Smooth muscle cell (in vitro differentiated cells): ENCODE data around the gene TXNL4A. TPM values are rescaled to one million over a fixed set of nuclear protein-coding genes. Genes with fewer than 3 reads are reported as not detected.

ENCODE experiments used
- DNase-seq: peaks from one replicate; lab custom pipeline; 2025; ENCODE audit not compliant: unreplicated experiment; lab: John Stamatoyannopoulos, UW
- H2AFZ ChIP-seq: fragments of 200-600 bp; sonication (generic); 2 replicates; pipeline ENCODE4 v1.6.0; 2016; ENCODE audit warnings: antibody characterized with exemption, low read depth, mild to moderate bottlenecking
- H3F3A ChIP-seq: fragments of 200-600 bp; sonication (generic); 2 replicates; pipeline ENCODE4 v1.6.0; 2017; ENCODE audit warnings: antibody characterized with exemption, low read depth
- H3K27ac ChIP-seq: fragments of 200-600 bp; sonication (generic); 2 replicates; pipeline ENCODE4 v1.5.1; 2016; ENCODE audit warnings: low read depth, mild to moderate bottlenecking
- H3K27me3 ChIP-seq: fragments of 200-600 bp; sonication (generic); 2 replicates; pipeline ENCODE4 v1.6.1; 2016; ENCODE audit warnings: low read depth, mild to moderate bottlenecking
- H3K36me3 ChIP-seq: fragments of 200-600 bp; sonication (generic); 2 replicates; pipeline ENCODE4 v1.5.1; 2016; ENCODE audit warnings: low read depth
- H3K4me1 ChIP-seq: fragments of 200-600 bp; sonication (generic); 2 replicates; pipeline ENCODE4 v1.5.1; 2016; ENCODE audit warnings: low read depth
- H3K4me2 ChIP-seq: fragments of 200-600 bp; sonication (generic); 2 replicates; pipeline ENCODE4 v1.6.0; 2016; ENCODE audit warnings: mild to moderate bottlenecking
- H3K4me3 ChIP-seq: fragments of 200-600 bp; sonication (generic); 2 replicates; pipeline ENCODE4 v1.5.1; 2016; ENCODE audit warnings: mild to moderate bottlenecking
- H3K79me2 ChIP-seq: fragments of 200-600 bp; sonication (generic); 2 replicates; pipeline ENCODE4 v1.6.0; 2016; ENCODE audit warnings: low read depth, mild to moderate bottlenecking
- H3K9ac ChIP-seq: fragments of 200-600 bp; sonication (generic); 2 replicates; pipeline ENCODE4 v1.6.0; 2016; ENCODE audit warnings: low read depth
- H3K9me3 ChIP-seq: fragments of 200-600 bp; sonication (generic); replicated peaks from 2 replicates; pipeline ENCODE4 v1.5.1; 2016; ENCODE audit warnings: low read depth
- H4K20me1 ChIP-seq: fragments of 200-600 bp; sonication (generic); 2 replicates; pipeline ENCODE4 v1.6.0; 2016; ENCODE audit warnings: low read depth
- CTCF ChIP-seq: fragments of 200-600 bp; sonication (generic); IDR thresholded peaks from 2 replicates; pipeline ENCODE4 v1.5.1; 2017; ENCODE audit warnings: borderline replicate concordance, mild to moderate bottlenecking, antibody characterized with exemption; ENCODE audit not compliant: insufficient read depth, poor library complexity, severe bottlenecking
- WGBS: methylation state at CpG from one replicate; pipeline ENCODE4 v1.1.7; 2016; ENCODE audit warnings: low lambda C conversion rate; 5-methylcytosine and 5-hydroxymethylcytosine counted together
- polyA plus RNA-seq: library from polyadenylated mRNA; unstranded; fragments of >200 nt; fragmentation: Nextera tagmentation; extraction: Ambion mirVana; gene quantifications from 2 replicates; pipeline ENCODE4 v1.2.1, GENCODE V29; 2016
- total RNA-seq: library from RNA; depleted of rRNA; stranded (reverse); fragments of >200 nt; gene quantifications from 2 replicates; pipeline ENCODE4 v1.2.3, GENCODE V29; 2014

Gene TXNL4A
- total and polyA plus RNA-seq, 2 experiments from 2014 or later: 62.2 to 243 TPM

- no peak for DNase-seq
- Histone ChIP-seq H4K20me1 (peaks cover 44% of the 10 kb centered on the region), H3F3A (no peaks in the 10 kb centered on the region), H2AFZ (no peak overlapping the region), H3K4me1 (no peaks in the 10 kb centered on the region), H3K9me3 (peaks cover 7% of the 10 kb centered on the region), H3K9ac (no peak overlapping the region), H3K79me2 (peaks cover 94% of the 10 kb centered on the region), H3K36me3 (peaks cover 16% of the 10 kb centered on the region), H3K4me2 (no peak overlapping the region), H3K27ac (no peak overlapping the region), H3K4me3 (no peak overlapping the region), H3K27me3 (no peaks in the 10 kb centered on the region)
- WGBS: 93% methylated on average over 5 of the region's 5 CpGs
- TF ChIP-seq CTCF: no peak
Observed at GRCh38 chr18:79935098-79935480, 53.3 kb downstream of the TXNL4A start.

DNA sequence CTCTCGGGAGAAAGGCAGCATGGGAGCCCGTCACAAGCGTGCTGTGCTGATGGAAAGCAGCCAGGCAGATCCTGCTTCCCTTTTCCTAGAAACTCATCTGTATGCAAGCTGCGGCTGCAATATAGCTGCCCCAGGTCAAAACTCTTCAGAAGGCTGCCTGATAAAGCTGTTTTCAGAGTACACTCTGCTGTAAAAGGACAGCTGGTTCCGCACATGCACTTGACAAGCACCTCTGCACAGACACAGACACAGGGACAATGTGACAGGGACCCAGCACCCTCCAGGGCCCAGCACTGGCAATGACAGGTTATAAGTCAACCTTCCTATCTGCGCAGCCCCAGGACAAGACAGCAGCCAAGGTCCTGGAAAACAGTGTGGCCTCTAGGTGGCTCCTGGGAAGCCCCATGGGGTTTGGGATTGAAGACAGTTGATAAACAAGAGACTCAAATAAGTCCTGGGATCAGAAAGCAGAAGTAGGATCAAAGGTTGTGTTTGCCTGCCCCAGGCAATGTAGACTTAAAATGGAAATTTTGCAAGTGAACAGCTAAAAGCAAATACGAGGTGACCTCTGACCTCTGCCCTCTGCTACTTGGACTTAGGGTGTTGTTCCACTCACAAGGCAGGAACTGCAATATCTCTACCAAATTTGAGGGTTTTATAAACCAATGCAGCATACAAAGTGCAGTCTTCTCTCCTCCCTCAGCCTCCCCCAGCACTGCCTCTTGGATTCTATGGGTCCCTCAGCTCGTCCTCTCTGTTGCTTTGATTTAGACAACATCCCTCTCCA, 53.9 kb downstream of the TXNL4A start:
- Histone ChIP-seq H3K9me3 (peaks cover 12% of the 10 kb centered on the region), H3K4me1 (no peaks in the 10 kb centered on the region), H3K9ac (no peak overlapping the region), H3F3A (no peaks in the 10 kb centered on the region), H3K36me3 (peaks cover 20% of the 10 kb centered on the region), H3K79me2 (peaks cover 94% of the 10 kb centered on the region), H3K4me3 (no peak overlapping the region), H4K20me1 (peaks cover 38% of the 10 kb centered on the region), H3K27ac (no peak overlapping the region), H3K27me3 (no peaks in the 10 kb centered on the region), H3K4me2 (no peak overlapping the region), H2AFZ (no peak overlapping the region)
- no peak for DNase-seq
- TF ChIP-seq CTCF: no peak
- WGBS: 92% methylated on average over 8 of the region's 8 CpGs

DNA sequence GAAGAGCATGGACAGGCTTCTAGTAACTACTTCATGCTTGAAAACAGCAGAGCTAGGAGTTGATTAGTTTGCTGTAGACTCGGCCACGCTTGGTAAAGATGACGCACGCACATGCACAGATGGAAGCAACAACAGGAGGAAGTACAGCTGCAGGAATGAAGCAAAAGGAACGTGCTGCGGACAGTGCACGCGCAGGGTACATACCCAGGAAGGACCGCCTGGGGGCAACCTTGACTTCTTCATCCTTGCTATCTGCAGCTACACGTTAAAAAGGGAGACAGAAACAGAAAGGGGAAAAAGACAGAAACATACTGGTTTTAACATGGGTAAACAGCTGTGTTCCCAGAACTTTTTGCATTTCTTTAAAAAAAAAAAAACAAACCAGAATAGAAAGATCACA, 54.6 kb downstream of the TXNL4A start:
- Histone ChIP-seq H3K79me2 (peaks cover 94% of the 10 kb centered on the region), H3K4me2 (no peak overlapping the region), H3K27ac (no peak overlapping the region), H3F3A (no peaks in the 10 kb centered on the region), H3K4me3 (no peak overlapping the region), H3K27me3 (no peaks in the 10 kb centered on the region), H3K9ac (no peak overlapping the region), H2AFZ (no peak overlapping the region), H3K4me1 (no peaks in the 10 kb centered on the region), H3K9me3 (peaks cover 14% of the 10 kb centered on the region), H4K20me1 (peaks cover 30% of the 10 kb centered on the region), H3K36me3 (peaks cover 22% of the 10 kb centered on the region)
- 46% methylated on average over 10 of the region's 10 CpGs for whole genome bisulfite sequencing
- no peak for TF ChIP-seq CTCF
- DNase-seq: no peak

GRCh38 chr18:79932907-79933306, 55.5 kb downstream of the TXNL4A start:
- H3K9me3 ChIP-seq: peaks cover 14% of the 10 kb centered on the region
- WGBS: 76% methylated on average over 3 of the region's 3 CpGs
- no peak for TF ChIP-seq CTCF

More at GRCh38 chr18:79932907-79933306, 55.5 kb downstream of the TXNL4A start:
- no peak overlapping the region for H2AFZ ChIP-seq
- H3K4me1 ChIP-seq: no peaks in the 10 kb centered on the region
- no peak overlapping the region for H3K27ac ChIP-seq
- no peak overlapping the region for H3K4me3 ChIP-seq
- H3K9ac ChIP-seq: no peak overlapping the region
- no peak overlapping the region for H3K4me2 ChIP-seq
- no peak for DNase-seq
- H3K36me3 ChIP-seq: peaks cover 22% of the 10 kb centered on the region
- H3K27me3 ChIP-seq: no peaks in the 10 kb centered on the region
- peaks cover 94% of the 10 kb centered on the region for H3K79me2 ChIP-seq
- peaks cover 30% of the 10 kb centered on the region for H4K20me1 ChIP-seq
- no peaks in the 10 kb centered on the region for H3F3A ChIP-seq
